K562 (cell line): ENCODE measurements around the gene RASGRP4. TPM values are rescaled to one million over a fixed set of nuclear protein-coding genes. Genes with fewer than 3 reads are reported as not detected.
A peak's percentile ranks its signal among the peaks of the same experiment; 100 is the strongest.

Experiments
- ADNP ChIP-seq: fragments of 200-800 bp; sonication (Bioruptor generic); IDR thresholded peaks from 2 replicates; pipeline ENCODE4 v1.6.1; 2016; ENCODE audit warnings: missing genetic modification characterization, missing compliant biosample characterization
- CHCHD3 ChIP-seq: fragments of 250-450 bp; sonication (Bioruptor Pico); IDR thresholded peaks from 2 replicates; pipeline ENCODE4 v2.1.2; 2022; ENCODE audit warnings: mild to moderate bottlenecking
- DNMT1 ChIP-seq: fragments of 450-650 bp; IDR thresholded peaks from 2 replicates; pipeline ENCODE4 v1.6.1; 2016; ENCODE audit warnings: antibody characterized with exemption, mild to moderate bottlenecking
- EGR1 ChIP-seq: fragments of 450-650 bp; conservative IDR thresholded peaks from 2 replicates; pipeline ENCODE4 v1.6.1; 2017; ENCODE audit warnings: mild to moderate bottlenecking
- GATAD2B ChIP-seq: fragments of 450-650 bp; IDR thresholded peaks from 2 replicates; pipeline ENCODE4 v1.6.1; 2017; ENCODE audit warnings: mild to moderate bottlenecking, borderline replicate concordance
- HCFC1 ChIP-seq: IDR thresholded peaks from 2 replicates; pipeline ENCODE4 v1.6.1; 2012; ENCODE audit warnings: low read depth, low read length, improper control_type of control experiment
- HEY1 ChIP-seq: fragments of 250-450 bp; sonication (Bioruptor Pico); IDR thresholded peaks from 2 replicates; pipeline ENCODE4 v1.5.0; 2020; ENCODE audit warnings: mild to moderate bottlenecking, moderate library complexity, borderline replicate concordance
- HSF4 ChIP-seq: fragments of 250-450 bp; sonication (Bioruptor Pico); IDR thresholded peaks from 2 replicates; pipeline ENCODE4 v2.1.2; 2022; ENCODE audit warnings: mild to moderate bottlenecking, moderate library complexity, borderline replicate concordance
- JUNB ChIP-seq: fragments of 450-650 bp; formaldehyde crosslinking; conservative IDR thresholded peaks from 2 replicates; pipeline ENCODE4 v1.4.0; 2020; ENCODE audit warnings: mild to moderate bottlenecking
- MYBL2 ChIP-seq, 2 experiments: fragments of 450-650 bp in 1 of 2; sonication (generic) in 1 of 2; formaldehyde crosslinking in 1 of 2; IDR thresholded peaks; 2 replicates each; pipeline versions ENCODE4 v1.6.1 to v1.8.1; 2017 to 2022; ENCODE audit warnings: borderline replicate concordance in 1 of 2, inconsistent platforms in 1 of 2, low read depth in 1 of 2, mild to moderate bottlenecking in 1 of 2, missing genetic modification reagents in 1 of 2, moderate library complexity in 1 of 2
- NELFE ChIP-seq: IDR thresholded peaks from 2 replicates; pipeline ENCODE4 v1.6.1; 2011; ENCODE audit warnings: mild to moderate bottlenecking; ENCODE audit not compliant: insufficient read depth, insufficient read length
- PCBP1 ChIP-seq: fragments of 200-400 bp; formaldehyde crosslinking; IDR thresholded peaks from 2 replicates; pipeline ENCODE4 v1.6.1; 2018; ENCODE audit warnings: mild to moderate bottlenecking, low read depth, low read length; ENCODE audit not compliant: poor library complexity, severe bottlenecking
- RBM14 ChIP-seq: fragments of 200-400 bp; formaldehyde crosslinking; IDR thresholded peaks from 2 replicates; pipeline ENCODE4 v1.6.1; 2018; ENCODE audit warnings: low read depth, mild to moderate bottlenecking, low read length, moderate library complexity, borderline replicate concordance; ENCODE audit not compliant: insufficient read depth
- RHOXF2B ChIP-seq: fragments of 250-450 bp; sonication (Bioruptor Pico); conservative IDR thresholded peaks from 2 replicates; pipeline ENCODE4 v1.5.1; 2021
- SIX5 ChIP-seq, 2 experiments: IDR thresholded peaks; 2 replicates each; pipeline ENCODE4 v1.6.1; 2011; ENCODE audit warnings: low read length in 2 of 2, borderline replicate concordance in 1 of 2, low read depth in 1 of 2, mild to moderate bottlenecking in 1 of 2, moderate library complexity in 1 of 2; ENCODE audit not compliant: insufficient read depth in 1 of 2
- SPI1 ChIP-seq: IDR thresholded peaks from 2 replicates; pipeline ENCODE4 v1.6.1; 2011; ENCODE audit warnings: low read depth, low read length, control low read depth, borderline replicate concordance
- STAT5A ChIP-seq: IDR thresholded peaks from 2 replicates; pipeline ENCODE4 v1.6.1; 2012; ENCODE audit warnings: low read length, inconsistent platforms, borderline replicate concordance
- TAF7 ChIP-seq: fragments of 450-650 bp; IDR thresholded peaks from 2 replicates; pipeline ENCODE4 v1.6.1; 2016; ENCODE audit warnings: missing genetic modification characterization, missing compliant biosample characterization
- THAP7 ChIP-seq: fragments of 250-450 bp; sonication (Bioruptor Pico); IDR thresholded peaks from 2 replicates; pipeline ENCODE4 v1.5.0; 2021
- ZBTB9 ChIP-seq: fragments of 450-650 bp; formaldehyde crosslinking; IDR thresholded peaks from 2 replicates; pipeline ENCODE4 v1.4.0; 2020; ENCODE audit warnings: mild to moderate bottlenecking, moderate library complexity
- ZNF668 ChIP-seq: fragments of 250-450 bp; sonication (Bioruptor Pico); IDR thresholded peaks from 2 replicates; pipeline ENCODE4 v1.8.0; 2022; ENCODE audit warnings: mild to moderate bottlenecking, inconsistent platforms
- ZNF75A ChIP-seq: fragments of 450-650 bp; formaldehyde crosslinking; IDR thresholded peaks from 2 replicates; pipeline ENCODE4 v1.4.0; 2020; ENCODE audit warnings: mild to moderate bottlenecking
- polyA plus RNA-seq, 8 experiments: library from polyadenylated mRNA; depleted of rRNA in 4 of 8; stranded (reverse) in 5 of 8; unstranded in 3 of 8; fragments of >200 nt; fragmentation: Nextera tagmentation in 2 of 8; fragmentation: Illumina TruSeq in 1 of 8; extraction: Ambion mirVana in 2 of 8; extraction: Trizol in 1 of 8; gene quantifications; 2 replicates each; pipeline versions ENCODE4 v1.2.1 to v1.2.3, GENCODE V29; 2011 to 2014; ENCODE audit warnings: inconsistent platforms in 1 of 8, missing spikeins in 1 of 8
- total RNA-seq, 7 experiments: library from RNA; depleted of rRNA in 6 of 7; stranded (reverse); fragments of >200 nt in 6 of 7; fragmentation: Illumina TruSeq in 2 of 7; extraction: Trizol in 2 of 7; gene quantifications; 2 replicates each; pipeline versions ENCODE4 v1.2.1 to v1.2.3, GENCODE V29; 2011 to 2021; ENCODE audit warnings: low replicate concordance in 1 of 7
- TF ChIP-seq, protein P1 (sequence below): fragments of 200-800 bp; sonication (Bioruptor generic); IDR thresholded peaks from 2 replicates; pipeline ENCODE4 v1.6.1; 2017; ENCODE audit warnings: missing genetic modification characterization, missing compliant biosample characterization
- TF ChIP-seq, protein P2 (sequence below), 2 experiments: fragments of 250-450 bp in 1 of 2; fragments of 450-650 bp in 1 of 2; sonication (Bioruptor Pico) in 1 of 2; IDR thresholded peaks; 2 replicates each; pipeline versions ENCODE4 v1.6.1 to v1.8.0; 2016 to 2021; ENCODE audit warnings: mild to moderate bottlenecking in 2 of 2, moderate library complexity in 2 of 2, missing compliant biosample characterization in 1 of 2, missing genetic modification characterization in 1 of 2

The RASGRP4 gene
- total and polyA plus RNA-seq, 9 of the 15 experiments (the other 6 are each of a cell fraction or from before 2014, with no cell fraction given), result 0.39 to 4.6 (median 3.8) TPM

- TF ChIP-seq DNMT1 (no peak), STAT5A (no peak), ADNP (tag) (no peak), TAF7 (tag) (peak; percentile 99), GATAD2B (no peak), RHOXF2B (CRISPR knock-in tag) (peak; percentile 75), EGR1 (peak; percentile 76), HEY1 (no peak), ZNF668 (CRISPR knock-in tag) (no peak), MYBL2 (IDR thresholded peaks at IDR 0.05; ENCODE audit: low read depth) (no peak; the same call in 1 of the 2 replicates), MYBL2 (CRISPR knock-in tag; IDR thresholded peaks at IDR 0.05; ENCODE audit: borderline replicate concordance) (no peak), ZBTB9 (CRISPR knock-in tag) (peak; percentile 63; the same call in 1 of the 2 replicates), SIX5 (IDR thresholded peaks at IDR 0.05; ENCODE audit: borderline replicate concordance in 1 of 2, insufficient read depth in 1 of 2, low read depth in 1 of 2, low read length in 2 of 2) (peak; percentile 59 to 60; a peak in 3 of 4 replicates), THAP7 (CRISPR knock-in tag) (0 out of 2 replicates have a peak, but pooled peaks have one; percentile 74), JUNB (CRISPR knock-in tag) (no peak), HSF4 (CRISPR knock-in tag) (no peak), ZNF75A (CRISPR knock-in tag) (no peak), SPI1 (peak; percentile 39; the same call in 1 of the 2 replicates), PCBP1 (peak; percentile 43), CHCHD3 (no peak), NELFE (no peak), HCFC1 (peak; percentile 90), RBM14 (0 out of 2 replicates have a peak, but pooled peaks have one; percentile 80)
- TF ChIP-seq, protein P1, sequence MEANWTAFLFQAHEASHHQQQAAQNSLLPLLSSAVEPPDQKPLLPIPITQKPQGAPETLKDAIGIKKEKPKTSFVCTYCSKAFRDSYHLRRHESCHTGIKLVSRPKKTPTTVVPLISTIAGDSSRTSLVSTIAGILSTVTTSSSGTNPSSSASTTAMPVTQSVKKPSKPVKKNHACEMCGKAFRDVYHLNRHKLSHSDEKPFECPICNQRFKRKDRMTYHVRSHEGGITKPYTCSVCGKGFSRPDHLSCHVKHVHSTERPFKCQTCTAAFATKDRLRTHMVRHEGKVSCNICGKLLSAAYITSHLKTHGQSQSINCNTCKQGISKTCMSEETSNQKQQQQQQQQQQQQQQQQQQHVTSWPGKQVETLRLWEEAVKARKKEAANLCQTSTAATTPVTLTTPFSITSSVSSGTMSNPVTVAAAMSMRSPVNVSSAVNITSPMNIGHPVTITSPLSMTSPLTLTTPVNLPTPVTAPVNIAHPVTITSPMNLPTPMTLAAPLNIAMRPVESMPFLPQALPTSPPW (CRISPR knock-in tag), result peak; percentile 98
- TF ChIP-seq, protein P2, sequence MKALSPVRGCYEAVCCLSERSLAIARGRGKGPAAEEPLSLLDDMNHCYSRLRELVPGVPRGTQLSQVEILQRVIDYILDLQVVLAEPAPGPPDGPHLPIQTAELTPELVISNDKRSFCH (CRISPR knock-in tag; IDR thresholded peaks at IDR 0.05), result no peak
- TF ChIP-seq, protein P2 (tag; IDR thresholded peaks at IDR 0.05), result peak; percentile 78
These were observed 51.5 kb downstream of the RASGRP4 start, which contains the start of gene PSMD8 (continued) for GRCh38 chr19:38374332-38375097.
